IMR-90 (cell line): ENCODE results near the gene MAP3K5. TPM values are rescaled to one million over a fixed set of nuclear protein-coding genes. Genes with fewer than 3 reads are reported as not detected.

ENCODE experiments used
- ATAC-seq: fragments of 200-7000 bp; cut with Tn5 transposase; 2 replicates; pipeline ENCODE4 v1.9.1; 2020; ENCODE audit warnings: low read depth, mild to moderate bottlenecking, moderate library complexity
- BruUV-seq: library from RNA; stranded (reverse); fragments of 400-500 nt; replicated peaks from 2 replicates; lab custom pipeline; 2021; lab: Mats Ljungman, UMichigan
- CTCF ChIA-PET: fragments of 300-600 bp; formaldehyde crosslinking; extraction: SDS; loops from one replicate; lab custom pipeline; 2021; ENCODE audit warnings: antibody characterized with exemption; lab: Yijun Ruan, JAX
- POLR2A ChIA-PET: fragments of 300-600 bp; sonication (Branson Sonifier 250); formaldehyde crosslinking; loops from one replicate; lab custom pipeline; 2022; ENCODE audit warnings: antibody characterized with exemption; ENCODE audit not compliant: unreplicated experiment; lab: Charles Lee
- DNase-seq: peaks from one replicate; pipeline ENCODE4 v3.0.0; 2013
- H2AFZ ChIP-seq: replicated peaks from 2 replicates; pipeline ENCODE3; 2013; ENCODE audit warnings: low read length, mild to moderate bottlenecking; ENCODE audit not compliant: poor library complexity
- H2AK5ac ChIP-seq: 2 replicates; pipeline ENCODE4 v1.6.1; 2013; ENCODE audit warnings: low read depth, low read length, inconsistent platforms
- H2AK9ac ChIP-seq: replicated peaks from 2 replicates; pipeline ENCODE3; 2013; ENCODE audit warnings: mild to moderate bottlenecking, low read depth, low read length, moderate library complexity; ENCODE audit not compliant: poor library complexity
- H2BK120ac ChIP-seq: 2 replicates; pipeline ENCODE4 v1.6.1; 2013; ENCODE audit warnings: low read depth, low read length, inconsistent platforms
- H2BK15ac ChIP-seq: 3 replicates; pipeline ENCODE4 v1.6.1; 2013; ENCODE audit warnings: low read depth, low read length, inconsistent platforms
- H2BK20ac ChIP-seq: 2 replicates; pipeline ENCODE4 v1.6.1; 2013; ENCODE audit warnings: low read depth, mild to moderate bottlenecking, inconsistent platforms, low read length, moderate library complexity
- H2BK5ac ChIP-seq: 2 replicates; pipeline ENCODE4 v1.6.1; 2013; ENCODE audit warnings: mild to moderate bottlenecking, low read depth, low read length, inconsistent platforms; ENCODE audit not compliant: poor library complexity, severe bottlenecking
- H3K14ac ChIP-seq: replicated peaks from 2 replicates; pipeline ENCODE4 v1.6.1; 2013; ENCODE audit warnings: low read depth, low read length, inconsistent platforms
- H3K18ac ChIP-seq: 2 replicates; pipeline ENCODE4 v1.6.1; 2013; ENCODE audit warnings: low read depth, low read length, control low read depth
- H3K23ac ChIP-seq: 2 replicates; pipeline ENCODE4 v1.6.1; 2013; ENCODE audit warnings: low read depth, low read length, inconsistent platforms
- H3K27ac ChIP-seq: 2 replicates; pipeline ENCODE4 v1.5.1; 2013; ENCODE audit warnings: mild to moderate bottlenecking, control low read depth, low read length; ENCODE audit not compliant: insufficient read depth
- H3K27me3 ChIP-seq: 2 replicates; pipeline ENCODE4 v1.6.1; 2013; ENCODE audit warnings: low read length; ENCODE audit not compliant: control insufficient read depth, insufficient read depth
- H3K36me3 ChIP-seq: 2 replicates; pipeline ENCODE4 v1.6.1; 2013; ENCODE audit warnings: low read length, mixed read lengths; ENCODE audit not compliant: control insufficient read depth, insufficient read depth
- H3K4ac ChIP-seq: 2 replicates; pipeline ENCODE4 v1.6.1; 2013; ENCODE audit warnings: low read depth, low read length, inconsistent platforms
- H3K4me1 ChIP-seq: 2 replicates; pipeline ENCODE4 v1.6.1; 2013; ENCODE audit warnings: low read length, mixed read lengths; ENCODE audit not compliant: control insufficient read depth, insufficient read depth
- H3K4me2 ChIP-seq: 2 replicates; pipeline ENCODE4 v1.6.1; 2013; ENCODE audit warnings: low read depth, mild to moderate bottlenecking, control low read depth, low read length, moderate library complexity
- H3K4me3 ChIP-seq: 2 replicates; pipeline ENCODE4 v1.5.1; 2013; ENCODE audit warnings: low read depth, mild to moderate bottlenecking, control low read depth, low read length, moderate library complexity; ENCODE audit not compliant: insufficient read depth
- H3K56ac ChIP-seq: 2 replicates; pipeline ENCODE4 v1.6.1; 2013; ENCODE audit warnings: low read length, inconsistent platforms; ENCODE audit not compliant: insufficient read depth; ENCODE audit errors: extremely low read depth
- H3K79me1 ChIP-seq, 2 experiments: 2 replicates each; pipeline ENCODE4 v1.6.1; 2013; ENCODE audit warnings: low read length in 2 of 2, inconsistent platforms in 1 of 2, low read depth in 1 of 2
- H3K9ac ChIP-seq: 2 replicates; pipeline ENCODE4 v1.6.1; 2013; ENCODE audit warnings: low read depth, low read length, control low read depth
- H3K9me1 ChIP-seq: 2 replicates; pipeline ENCODE4 v1.6.1; 2013; ENCODE audit warnings: low read length, inconsistent platforms; ENCODE audit not compliant: insufficient read depth
- H3K9me3 ChIP-seq: 2 replicates; pipeline ENCODE4 v1.6.1; 2013; ENCODE audit warnings: low read length; ENCODE audit not compliant: control insufficient read depth, insufficient read depth
- H4K20me1 ChIP-seq: 2 replicates; pipeline ENCODE4 v1.6.1; 2013; ENCODE audit warnings: low read length, inconsistent platforms; ENCODE audit not compliant: insufficient read depth
- H4K5ac ChIP-seq: 2 replicates; pipeline ENCODE4 v1.6.1; 2013; ENCODE audit warnings: mild to moderate bottlenecking, low read depth, low read length, control low read depth
- H4K8ac ChIP-seq, 2 experiments: 2 replicates each; pipeline ENCODE4 v1.6.1; 2013; ENCODE audit warnings: low read depth in 2 of 2, low read length in 2 of 2, control low read depth in 1 of 2, inconsistent platforms in 1 of 2
- H4K91ac ChIP-seq: 2 replicates; pipeline ENCODE4 v1.6.1; 2013; ENCODE audit warnings: low read depth, low read length, inconsistent platforms; ENCODE audit not compliant: insufficient read depth
- CEBPB ChIP-seq: IDR thresholded peaks from 2 replicates; pipeline ENCODE4 v1.6.1; 2012; ENCODE audit warnings: low read depth, low read length, improper control_type of control experiment
- NFE2L2 ChIP-seq: fragments of 150-350 bp; IDR thresholded peaks from 2 replicates; pipeline ENCODE4 v1.6.1; 2016; ENCODE audit warnings: low read depth, mild to moderate bottlenecking, low read length
- RAD21 ChIP-seq: IDR thresholded peaks from 2 replicates; pipeline ENCODE4 v1.6.1; 2012; ENCODE audit warnings: low read length, improper control_type of control experiment
- SMC3 ChIP-seq: fragments of 150-350 bp; IDR thresholded peaks from 2 replicates; pipeline ENCODE4 v1.6.1; 2016; ENCODE audit warnings: low read depth, mild to moderate bottlenecking, antibody characterized with exemption, low read length, moderate library complexity
- WGBS, 2 experiments: methylation state at CpG; one replicate each; pipeline versions ENCODE4 v1.1.5 to v1.1.7; 2013; ENCODE audit warnings: missing lambda C conversion rate in 2 of 2; ENCODE audit not compliant: insufficient read length in 1 of 2; ENCODE audit errors: extremely low coverage in 2 of 2; 5-methylcytosine and 5-hydroxymethylcytosine counted together
- dilution Hi-C: fragments of 300-500 bp; cut with HindIII; formaldehyde crosslinking; loops from one replicate; pipeline ENCODE4 v1.14.3; 2018; ENCODE audit warnings: low sequenced_read_pairs; ENCODE audit not compliant: unreplicated experiment
- in situ Hi-C: fragments of 300-500 bp; cut with MboI; formaldehyde crosslinking; loops from 3 replicates; pipeline ENCODE4 v1.14.3; 2019; ENCODE audit warnings: low sequenced_read_pairs, inconsistent platforms, mixed read lengths
- intact Hi-C: fragments of 100-400 bp; cut with micrococcal nuclease; formaldehyde crosslinking; loops from 2 replicates; pipeline ENCODE4 v1.10.0; 2022
- polyA plus RNA-seq, 3 experiments: library from polyadenylated mRNA; depleted of rRNA; stranded (reverse); fragments of >200 nt; gene quantifications; 2 replicates each; pipeline ENCODE4 v1.2.3, GENCODE V29; 2012; ENCODE audit warnings: low replicate concordance in 1 of 3
- total RNA-seq: library from RNA; depleted of rRNA; stranded (reverse); fragments of >200 nt; gene quantifications from 2 replicates; pipeline ENCODE4 v1.2.3, GENCODE V29; 2012

MAP3K5 gene
- total and polyA plus RNA-seq, 2 of the 4 experiments (the other 2 are of a cell fraction), result 5.4 to 17.6 TPM

GRCh38 chr6:136527831-136528230 lies 264.4 kb downstream of the MAP3K5 start:
- H2AK9ac ChIP-seq, result no peak overlapping the region
- H4K91ac ChIP-seq, result no peak overlapping the region
- H3K4me3 ChIP-seq, result no peak overlapping the region
- H3K4me1 ChIP-seq, result no peaks in the 10 kb centered on the region; the same call in 1 of the 2 replicates
- no peak overlapping the region for H2BK15ac ChIP-seq
- no peaks in the 10 kb centered on the region for H3K36me3 ChIP-seq
- WGBS, 2 experiments, result no CpG with 5 or more reads among the region's 6 CpGs
- no peak overlapping the region for H3K23ac ChIP-seq
- CTCF ChIA-PET, result interaction anchor here (1.0 kb wide), 1 partner anchor 131 kb away, joined by 4 read pairs; no protein-coding TSS in a partner anchor
- BruUV-seq, result no TSS peak
- no peak overlapping the region for H4K8ac ChIP-seq
- peaks cover 11% of the 10 kb centered on the region for H3K27me3 ChIP-seq
- no peak overlapping the region for H2BK20ac ChIP-seq
- H3K4ac ChIP-seq, result no peak overlapping the region
- H3K27ac ChIP-seq, result no peak overlapping the region
- H2BK5ac ChIP-seq, result no peak overlapping the region
- no peak overlapping the region for H3K14ac ChIP-seq
- no peak overlapping the region for H3K9ac ChIP-seq
- no peak for DNase-seq
- no peaks in the 10 kb centered on the region for H3K79me1 ChIP-seq
- no peak overlapping the region for H3K4me2 ChIP-seq
- intact Hi-C loops, result no loop called here
- no peak overlapping the region for H4K5ac ChIP-seq
- no peak for ATAC-seq
- no peak overlapping the region for H2BK120ac ChIP-seq
- POLR2A ChIA-PET, result no interaction called here
- no peak overlapping the region for H3K18ac ChIP-seq
- no peak overlapping the region for H3K56ac ChIP-seq
- no peaks in the 10 kb centered on the region for H4K20me1 ChIP-seq
- H3K9me1 ChIP-seq, result no peaks in the 10 kb centered on the region
- H2AFZ ChIP-seq, result no peak overlapping the region
- no peaks in the 10 kb centered on the region for H3K9me3 ChIP-seq
- no peak overlapping the region for H2AK5ac ChIP-seq
- in situ Hi-C loops, result loop anchor here (25.0 kb wide), 1 partner anchor 1066 kb away; no protein-coding TSS in a partner anchor
- TF ChIP-seq CEBPB, result no peak
- TF ChIP-seq NFE2L2, result no peak
- TF ChIP-seq SMC3, result no peak
- no peak for TF ChIP-seq RAD21
- dilution Hi-C loops, result no loop called here
